Activated T-cell treated with anti-CD3 and anti-CD28 coated beads for 48 hours (primary cell): ENCODE measurements around the gene GLIPR1L1.
"Not testable (repeated sequence)": the region's sequence is repeated elsewhere in the genome, so short reads cannot be mapped to it uniquely, and the experiment has no call there.

Experiments
- DNase-seq: peaks from one replicate; pipeline ENCODE4 v3.0.0-alpha.2; 2020; ENCODE audit warnings: low read depth

The GLIPR1L1 gene, protein sequence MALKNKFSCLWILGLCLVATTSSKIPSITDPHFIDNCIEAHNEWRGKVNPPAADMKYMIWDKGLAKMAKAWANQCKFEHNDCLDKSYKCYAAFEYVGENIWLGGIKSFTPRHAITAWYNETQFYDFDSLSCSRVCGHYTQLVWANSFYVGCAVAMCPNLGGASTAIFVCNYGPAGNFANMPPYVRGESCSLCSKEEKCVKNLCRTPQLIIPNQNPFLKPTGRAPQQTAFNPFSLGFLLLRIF

DNA sequence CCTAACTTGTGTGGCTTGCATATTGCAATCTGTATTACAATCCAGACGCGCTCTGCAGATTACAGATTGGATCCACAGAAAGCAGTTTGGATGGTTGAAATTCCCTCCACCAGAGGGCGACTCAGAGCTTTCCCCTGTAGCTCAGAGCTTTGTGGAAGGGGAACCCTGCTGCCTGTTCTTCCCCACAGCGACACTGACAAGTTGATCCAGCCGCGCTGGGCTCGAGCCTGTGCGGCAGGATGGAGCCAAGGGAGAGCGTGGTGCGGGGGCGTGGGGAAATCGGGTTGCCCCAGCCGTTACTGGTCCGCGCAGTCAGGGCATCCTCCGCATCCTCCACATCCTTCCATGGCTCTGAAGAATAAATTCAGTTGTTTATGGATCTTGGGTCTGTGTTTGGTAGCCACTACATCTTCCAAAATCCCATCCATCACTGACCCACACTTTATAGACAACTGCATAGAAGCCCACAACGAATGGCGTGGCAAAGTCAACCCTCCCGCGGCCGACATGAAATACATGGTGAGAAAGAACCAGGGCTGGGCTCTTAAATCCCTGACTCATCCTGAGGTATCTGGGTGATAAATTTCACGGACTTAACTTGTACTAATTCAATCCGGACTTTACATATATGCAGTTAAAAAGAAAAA lies at the start of gene GLIPR1L1:
TSS of gene GLIPR1L1 (plus strand) at position 287 of the 647 bp plus-strand sequence. CDS start at position 346, 59 bp downstream.
- DNase-seq = peak; percentile 68

DNA sequence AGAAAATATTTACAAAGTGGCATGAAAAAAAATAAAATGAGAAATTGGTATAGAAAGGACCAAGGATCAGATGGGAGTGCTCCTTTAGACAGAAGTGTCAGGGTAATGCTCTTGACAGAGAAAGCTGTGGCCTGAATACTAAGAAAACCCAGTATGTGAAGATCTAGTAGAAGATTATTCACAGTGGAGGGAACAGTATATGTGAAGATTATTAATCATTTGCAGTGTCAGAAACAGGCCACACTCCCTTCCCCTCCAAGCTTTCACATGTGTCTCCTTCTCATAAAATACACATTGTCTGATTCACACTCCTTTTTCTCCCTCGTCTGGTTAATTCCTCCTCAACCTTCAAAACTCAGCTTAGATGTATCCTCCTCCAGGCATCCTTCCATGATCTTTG lies 45.6 kb upstream of the GLIPR1L1 start:
- DNase-seq = no peak

DNA sequence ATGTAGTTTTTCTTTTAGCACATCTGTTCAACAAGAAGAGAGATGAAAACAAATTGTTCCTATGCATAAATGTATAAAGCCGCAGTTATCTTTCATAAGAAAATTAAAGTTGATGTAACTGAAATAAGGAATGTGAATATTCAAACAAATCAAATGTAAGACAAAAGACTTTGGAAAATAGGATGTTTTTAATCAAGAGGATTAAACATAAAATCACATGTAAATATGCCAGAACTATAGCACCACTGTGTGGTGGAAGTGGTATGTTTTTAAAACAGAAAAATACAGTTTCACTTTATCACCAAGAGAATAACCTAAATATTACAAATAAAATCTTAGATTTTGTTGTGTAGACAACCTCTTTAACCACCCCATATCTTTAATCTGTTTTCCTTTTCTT lies 44.7 kb upstream of the GLIPR1L1 start:
- DNase-seq = no peak

DNA sequence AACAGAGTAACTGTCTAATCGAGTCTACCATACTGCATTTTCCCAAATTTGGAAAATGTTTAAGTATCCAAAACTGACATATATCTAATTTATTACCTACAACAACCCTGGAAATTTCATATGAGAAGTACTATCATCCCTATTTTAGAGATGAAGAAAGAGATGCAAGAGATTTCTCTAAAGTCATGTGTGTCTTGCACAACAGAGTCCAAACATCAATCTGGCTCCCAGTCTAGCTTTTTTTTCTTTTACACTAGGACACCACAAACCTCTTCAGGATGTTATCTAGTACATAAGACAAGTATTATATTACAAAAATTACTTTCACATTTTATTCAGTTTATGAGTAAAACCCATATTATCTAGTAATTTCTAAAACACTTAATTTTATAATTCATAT lies 43.5 kb upstream of the GLIPR1L1 start:
- DNase-seq = no peak

DNA sequence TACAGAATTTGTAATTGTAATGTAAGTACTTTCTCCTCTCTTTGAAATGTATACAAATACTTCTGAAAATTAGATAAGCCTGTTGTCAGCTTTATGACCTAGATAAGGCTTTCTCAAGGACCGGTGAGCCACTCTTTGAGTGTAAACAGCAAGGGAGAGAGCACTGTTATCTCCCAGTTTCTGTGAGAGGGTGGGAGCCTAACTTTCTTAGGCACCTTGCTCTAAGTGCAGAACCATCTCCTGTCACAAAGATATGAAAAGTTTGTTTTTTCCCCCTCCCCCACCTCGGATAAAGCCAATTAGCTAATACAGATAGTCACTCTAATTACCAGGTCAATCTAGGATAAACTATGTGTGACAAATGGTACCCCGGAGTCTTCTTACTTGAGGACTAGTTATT lies 40.1 kb upstream of the GLIPR1L1 start:
- no peak for DNase-seq

DNA sequence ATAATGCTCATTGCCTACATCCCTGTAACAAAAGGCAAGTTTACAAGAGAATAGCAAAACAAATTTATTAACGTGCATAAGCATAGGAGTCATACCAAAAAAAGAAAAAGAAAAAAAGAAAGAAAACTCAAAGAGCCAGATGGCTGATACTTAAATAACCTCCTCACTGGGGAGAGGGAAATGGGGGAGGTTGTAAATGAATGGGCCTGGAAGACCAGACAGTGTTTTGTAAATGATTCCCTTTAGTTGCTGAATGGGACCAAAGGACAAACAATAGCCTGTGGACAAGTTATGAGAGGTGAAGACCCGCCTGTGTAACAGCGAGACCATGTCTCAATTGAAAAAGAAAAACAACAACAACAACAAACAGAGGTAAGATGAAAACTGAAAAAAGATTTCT lies 39.7 kb upstream of the GLIPR1L1 start:
- DNase-seq = no peak

DNA sequence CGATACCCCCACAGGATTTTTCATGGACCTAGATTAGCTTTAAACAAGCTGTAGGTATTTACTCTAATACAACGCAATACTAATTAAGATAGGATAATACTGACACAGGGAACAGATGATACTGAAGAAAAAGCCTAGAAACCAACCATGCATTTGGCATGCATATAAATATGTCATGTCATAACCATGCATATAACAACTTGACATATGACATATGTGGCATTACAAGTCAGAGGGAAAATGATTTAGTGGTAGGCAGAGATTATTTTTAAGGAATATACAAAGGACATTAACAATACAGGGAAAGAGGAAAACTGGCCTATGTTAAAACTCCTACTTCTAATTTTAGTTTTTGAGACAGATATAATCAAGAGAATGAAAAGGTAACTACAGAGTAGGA lies 32.2 kb upstream of the GLIPR1L1 start:
- DNase-seq = no peak

DNA sequence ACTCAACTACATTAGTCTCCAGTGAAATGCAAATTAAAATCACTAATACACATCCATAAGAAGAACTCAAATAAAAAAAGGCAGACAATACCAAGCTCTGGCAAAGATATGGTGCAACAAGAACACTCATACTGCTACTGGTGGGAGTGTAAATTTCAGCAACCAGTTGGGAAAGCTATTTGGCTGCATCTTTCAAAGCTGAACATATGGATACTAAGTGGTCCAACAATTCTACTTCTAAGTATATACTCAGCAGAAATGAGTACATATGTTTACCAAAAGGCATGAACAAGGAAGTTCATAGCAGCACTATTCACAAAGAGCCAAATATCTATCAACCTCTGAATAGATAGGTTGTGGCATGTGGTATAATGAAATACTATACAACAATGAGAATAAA lies 31.7 kb upstream of the GLIPR1L1 start:
- DNase-seq = no peak

DNA sequence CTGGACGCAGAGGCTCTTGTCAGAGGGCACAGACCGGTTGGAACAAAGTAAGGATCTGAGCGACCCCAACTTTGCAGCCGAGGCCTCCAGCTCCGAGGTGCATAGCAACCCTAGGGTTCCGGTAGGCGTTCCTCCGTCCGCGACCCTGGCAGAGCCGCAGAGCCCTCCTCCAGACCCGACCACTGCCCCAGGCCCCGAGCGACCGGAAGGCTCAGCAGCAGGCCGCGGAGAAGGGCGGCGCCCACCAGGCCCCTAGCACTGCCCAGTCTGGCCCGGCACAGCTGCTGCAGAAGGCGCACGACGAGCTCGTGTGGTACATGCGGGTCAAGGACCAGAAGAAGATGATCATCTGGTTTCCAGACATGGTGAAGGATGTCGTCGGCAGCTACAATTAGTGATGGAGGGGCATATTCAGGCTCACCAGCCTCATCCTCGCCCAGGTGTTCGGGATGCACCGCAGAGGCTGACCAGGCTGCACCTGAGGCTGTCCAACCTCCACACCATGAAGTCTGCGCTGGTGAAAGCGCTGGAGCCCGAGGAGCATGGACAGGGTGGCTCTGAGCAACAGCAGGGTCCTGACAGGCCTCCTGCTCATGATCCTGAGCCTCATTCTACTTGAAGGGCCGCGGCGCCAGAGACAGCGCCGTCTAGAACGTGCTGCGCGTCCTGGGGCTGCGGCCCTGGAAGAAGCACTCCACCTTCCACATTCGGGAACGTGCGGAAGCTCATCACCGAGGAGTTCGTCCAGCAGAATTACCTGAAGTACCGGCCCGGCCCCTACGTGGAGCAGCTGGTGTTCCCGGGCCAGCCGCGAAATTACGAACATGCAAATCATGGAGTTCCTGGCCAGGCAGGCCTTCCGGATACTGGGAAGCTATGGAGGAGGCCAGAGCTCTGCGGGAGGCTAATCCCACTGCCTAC lies 28.8 kb upstream of the GLIPR1L1 start:
- no peak for DNase-seq

DNA sequence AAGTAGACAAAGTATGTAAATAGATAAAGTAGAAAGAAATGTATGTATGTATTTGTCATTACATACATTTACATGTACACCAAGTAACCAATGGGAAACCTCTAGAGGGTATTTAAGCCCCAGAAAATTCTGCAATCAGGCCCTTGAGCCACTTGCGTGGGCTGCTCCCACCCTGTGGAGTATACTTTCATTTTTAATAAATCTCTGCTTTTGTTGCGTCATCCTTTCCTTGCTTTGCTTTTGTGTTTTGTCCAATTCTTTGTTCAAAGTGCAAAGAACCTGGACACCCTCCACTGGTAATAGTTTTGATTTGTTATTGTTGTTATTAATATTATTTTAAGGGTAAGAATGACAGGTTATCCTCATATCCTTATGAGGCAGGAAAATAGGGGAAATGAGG lies 26.2 kb upstream of the GLIPR1L1 start:
- no peak for DNase-seq

DNA sequence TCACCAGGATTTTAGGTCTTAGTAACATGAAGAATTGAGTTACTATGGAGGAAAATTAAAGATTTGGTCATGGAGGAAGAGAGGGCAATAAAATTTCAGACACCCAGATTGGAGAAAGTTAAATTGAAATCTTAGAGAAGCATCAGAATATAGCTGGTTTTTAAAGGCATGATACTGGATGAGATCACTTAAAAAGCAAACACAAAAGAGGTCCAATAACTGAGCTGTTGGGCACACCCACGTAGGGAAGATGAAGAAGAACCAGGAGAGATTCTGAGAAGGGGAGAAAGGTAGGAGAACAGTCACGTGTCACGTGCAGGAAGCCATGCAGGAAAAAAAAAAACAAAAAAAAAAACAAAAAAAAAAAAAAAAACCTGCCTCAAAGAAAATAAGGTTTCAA lies 23.1 kb upstream of the GLIPR1L1 start:
- no peak for DNase-seq

DNA sequence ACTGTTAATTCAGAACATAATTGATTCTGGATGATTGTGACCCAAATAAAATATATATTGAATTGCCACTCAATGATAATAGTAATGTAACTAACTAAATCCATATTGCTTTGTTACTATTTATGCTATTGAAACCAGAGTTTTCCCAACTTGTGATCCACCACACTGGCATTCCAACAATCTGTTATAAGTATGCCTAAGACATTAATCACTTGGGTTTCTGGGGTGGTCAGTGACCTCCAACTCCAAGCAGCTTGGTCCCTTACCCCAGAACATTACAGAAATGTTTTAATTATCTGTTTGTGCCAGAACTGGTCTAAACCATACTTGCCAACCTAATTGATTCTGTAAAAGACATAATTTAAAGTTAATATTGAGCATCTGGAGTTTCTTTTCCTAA lies 19.0 kb upstream of the GLIPR1L1 start:
- no peak for DNase-seq

DNA sequence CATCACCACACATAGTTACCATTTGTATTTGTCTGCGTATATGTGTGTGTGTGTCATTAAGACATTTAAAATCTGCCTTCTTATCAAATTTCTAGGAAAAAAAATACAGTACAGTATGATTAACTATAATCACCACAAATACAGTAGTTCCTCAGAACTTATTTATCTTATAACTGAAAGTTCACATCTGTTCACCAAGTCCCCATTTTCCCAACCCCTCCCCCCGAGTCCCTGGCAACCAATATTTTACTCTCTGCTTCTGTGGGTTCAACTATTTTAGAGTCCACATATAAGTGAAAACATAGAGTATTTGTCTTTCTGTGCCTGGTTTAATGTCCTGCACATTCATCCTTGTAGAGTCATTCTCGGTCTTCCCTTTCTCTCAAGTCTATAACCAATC lies 16.7 kb upstream of the GLIPR1L1 start:
- no peak for DNase-seq

DNA sequence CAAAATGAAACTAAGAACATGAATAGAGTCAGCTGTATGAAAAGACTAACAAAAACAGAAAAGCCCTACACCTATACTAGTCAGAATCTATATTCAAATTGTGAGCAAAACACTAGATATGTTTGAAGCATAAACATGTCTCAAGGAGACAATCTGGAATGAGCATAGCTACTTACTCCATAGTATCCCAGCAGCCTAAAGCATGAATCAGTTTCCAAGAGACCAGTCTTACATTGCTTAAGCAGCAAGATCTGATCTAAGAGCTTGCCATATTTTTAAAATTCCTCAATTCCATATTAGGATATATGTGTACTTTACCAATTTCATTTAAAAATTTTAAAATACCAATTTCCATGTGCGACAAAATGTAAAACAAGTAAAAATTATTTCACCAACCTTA lies 12.0 kb upstream of the GLIPR1L1 start:
- no peak for DNase-seq

DNA sequence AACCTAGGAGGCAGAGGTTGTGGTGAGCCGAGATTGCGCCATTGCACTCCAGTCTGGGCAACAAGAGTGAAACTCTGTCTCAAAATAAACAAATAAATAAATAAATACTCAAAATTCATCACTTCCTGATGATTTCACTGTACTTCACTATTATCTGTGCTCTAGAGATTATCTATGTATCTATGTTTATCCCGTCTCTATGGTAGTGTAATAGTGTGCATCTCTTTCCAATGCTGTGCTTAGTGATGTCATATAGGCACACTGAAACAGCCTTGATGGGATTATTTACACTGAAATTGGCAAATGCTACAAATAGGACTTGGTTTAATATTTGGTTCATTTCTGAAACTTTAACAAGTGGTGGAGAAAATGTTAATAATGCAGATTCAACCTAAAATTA lies 10.8 kb upstream of the GLIPR1L1 start:
- no peak for DNase-seq

DNA sequence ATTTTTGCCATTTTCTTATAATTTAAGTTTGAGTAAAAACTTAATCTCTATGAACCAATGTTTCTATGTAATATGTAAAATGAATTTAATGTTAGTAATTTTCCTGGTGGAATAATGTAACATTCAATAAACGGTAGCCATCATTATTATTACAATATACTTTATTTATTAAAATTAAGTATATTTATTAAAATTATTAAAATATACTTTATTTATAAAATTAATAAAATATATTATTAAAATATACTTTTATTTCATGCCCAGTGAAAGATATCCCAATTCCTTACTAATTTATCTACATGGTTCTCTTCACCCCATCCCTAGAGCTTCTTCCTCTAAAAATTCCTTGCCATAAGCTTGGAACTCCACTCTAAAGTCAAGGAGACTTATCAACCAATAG lies 6.8 kb upstream of the GLIPR1L1 start:
- DNase-seq = no peak

DNA sequence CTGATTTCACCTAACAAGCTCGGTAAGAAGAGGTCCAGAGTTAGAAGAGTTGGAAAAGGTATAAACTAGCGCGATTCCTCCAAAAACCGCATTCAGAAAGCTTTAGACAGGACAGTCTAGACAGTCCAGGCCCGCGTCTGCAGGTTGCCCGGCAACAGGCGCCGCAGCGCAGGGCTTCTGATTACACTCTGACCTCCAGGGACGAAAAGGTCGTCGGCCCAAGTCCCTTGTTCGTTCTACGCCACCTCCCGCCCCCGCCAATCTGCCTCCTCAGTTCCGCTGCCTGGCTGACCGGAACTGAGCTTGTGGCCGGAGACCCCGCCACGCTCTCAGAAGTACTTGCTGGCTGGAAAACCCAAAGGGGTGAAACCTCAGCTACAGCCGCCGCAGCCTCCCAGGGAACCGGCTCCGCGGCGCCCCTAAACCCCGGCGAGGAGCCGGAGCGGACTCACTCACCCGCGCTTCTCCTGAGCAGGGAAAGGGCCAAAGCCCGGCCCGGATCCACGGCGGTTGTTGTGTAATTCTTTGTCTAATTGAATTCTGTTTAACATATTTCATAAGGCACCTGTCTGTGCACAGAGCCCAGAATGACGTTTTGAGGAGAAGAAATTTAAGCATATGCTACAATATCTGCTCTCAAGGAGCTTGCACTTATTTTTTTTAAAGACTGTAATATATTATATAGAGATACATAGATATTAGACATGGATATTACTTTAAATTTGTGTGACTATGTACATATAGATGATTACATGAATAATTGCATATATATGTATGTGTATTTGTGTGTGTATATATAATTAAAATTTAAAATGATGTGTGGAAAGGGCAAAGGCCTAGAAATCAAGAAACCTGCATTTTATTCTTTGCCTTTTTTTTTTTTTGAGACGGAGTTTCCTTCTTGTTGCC lies 4.3 kb upstream of the GLIPR1L1 start, which contains the start of gene CAPS2:
TSS of gene CAPS2 (minus strand) at position 407 of the 909 bp plus-strand sequence. CDS start 3,826 bp downstream, outside the sequence.
- DNase-seq = peak; percentile 66

DNA sequence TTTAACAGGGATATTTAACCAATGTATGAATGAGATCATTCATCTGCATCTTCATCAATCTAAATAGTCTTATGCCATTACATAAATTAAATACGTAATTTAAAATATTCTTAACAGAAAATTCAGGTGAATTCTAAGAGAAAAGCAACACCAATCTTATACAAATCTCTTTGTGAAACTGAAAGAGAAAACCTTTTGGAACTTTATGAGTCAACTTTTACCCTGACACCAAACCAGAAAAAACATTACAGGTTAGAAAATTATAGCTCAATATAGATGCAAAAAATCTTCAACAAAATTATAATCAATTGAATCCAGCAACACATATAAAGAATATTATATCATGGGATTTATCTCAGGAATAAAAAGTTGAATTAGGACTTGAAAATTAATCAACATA lies 3.4 kb downstream of the GLIPR1L1 start:
- no peak for DNase-seq

DNA sequence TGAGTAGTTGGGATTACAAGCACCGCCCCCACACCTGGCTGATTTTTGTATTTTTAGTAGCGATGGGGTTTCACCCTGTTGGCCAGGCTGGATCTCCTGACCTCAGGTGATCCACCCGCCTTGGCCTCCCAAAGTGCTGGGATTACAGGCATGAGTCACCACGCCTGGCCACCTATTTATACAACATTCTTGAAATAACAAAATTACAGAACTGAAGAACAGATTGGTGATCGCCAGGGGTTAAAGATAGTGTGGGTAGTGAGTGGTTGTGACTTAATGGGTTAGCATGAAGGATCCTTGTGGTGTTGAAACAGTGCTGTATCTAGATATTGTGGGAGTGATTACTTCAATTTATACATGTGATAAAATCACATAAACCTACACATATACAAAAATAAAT lies 7.4 kb downstream of the GLIPR1L1 start:
- no peak for DNase-seq

DNA sequence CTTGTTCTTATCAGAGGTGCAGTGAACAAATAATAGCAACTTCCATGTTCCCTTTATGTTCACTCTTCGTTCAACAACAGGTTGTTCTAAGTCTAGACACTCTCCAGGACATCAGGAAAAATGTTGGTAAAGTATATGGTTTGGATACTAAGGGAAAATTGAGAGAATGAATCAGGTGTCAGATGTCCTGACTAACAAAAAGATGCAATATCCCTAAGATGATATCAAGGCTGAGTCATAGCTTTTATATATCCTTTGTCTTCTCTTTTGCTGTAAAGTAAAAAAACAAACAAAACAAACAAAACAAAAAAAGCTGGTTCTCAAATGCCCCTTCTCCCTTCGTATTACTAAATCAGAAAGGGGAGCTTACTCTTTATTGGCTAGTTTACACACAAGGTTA lies 11.1 kb downstream of the GLIPR1L1 start:
- no peak for DNase-seq

DNA sequence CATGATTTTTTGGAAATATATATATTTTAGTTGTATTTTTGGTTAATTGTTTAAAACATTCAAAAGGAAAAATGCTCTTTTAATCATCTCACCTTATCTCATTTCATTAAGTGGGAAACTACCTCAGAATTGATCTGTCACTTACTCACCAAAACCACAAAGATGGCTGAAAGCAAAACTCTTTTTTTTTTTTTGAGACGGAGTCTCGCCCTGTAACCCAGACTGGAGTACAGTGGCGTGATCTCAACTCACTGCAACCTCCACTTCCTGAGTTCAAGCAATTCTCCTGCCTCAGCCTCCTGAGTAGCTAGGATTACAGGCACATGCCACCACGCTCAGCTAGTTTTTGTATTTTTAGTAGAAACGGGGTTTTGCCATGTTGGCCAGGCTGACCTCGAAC lies 11.7 kb downstream of the GLIPR1L1 start:
- not testable (repeated sequence) for DNase-seq

DNA sequence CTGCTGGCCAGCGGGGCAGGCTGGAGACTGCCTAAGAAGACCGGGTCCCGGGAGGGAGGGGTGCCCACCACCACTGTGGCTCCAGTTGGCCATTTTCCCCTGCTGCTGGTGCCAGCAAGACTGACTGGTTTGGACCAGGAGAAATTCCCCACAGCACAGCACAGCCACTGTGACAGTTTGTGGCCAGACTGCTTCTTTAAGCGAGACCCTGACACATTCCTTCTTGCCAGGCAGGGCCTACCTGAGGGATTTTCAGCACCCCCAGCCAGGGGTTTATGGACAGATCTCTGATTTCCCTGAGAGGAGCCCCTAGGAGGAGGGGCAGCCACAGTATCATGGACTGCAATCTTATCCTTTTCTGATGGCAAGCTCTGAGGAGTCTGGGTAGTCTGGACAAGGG lies 15.5 kb downstream of the GLIPR1L1 start:
- DNase-seq = no peak
